HCT116 (cell line): ENCODE data around the gene NDUFS4.

Experiments
- ELF1 ChIP-seq: IDR thresholded peaks from 2 replicates; pipeline ENCODE4 v1.6.1; 2012; ENCODE audit warnings: low read depth, borderline replicate concordance
- EZH2 ChIP-seq: fragments of 200-600 bp; sonication (generic); IDR thresholded peaks from 2 replicates; pipeline ENCODE4 v1.6.1; 2017; ENCODE audit warnings: antibody characterized with exemption, mixed run types
- POLR2A ChIP-seq: IDR thresholded peaks from 2 replicates; pipeline ENCODE4 v1.7.0; 2011; ENCODE audit warnings: borderline replicate concordance; ENCODE audit not compliant: insufficient read depth, insufficient read length; ENCODE audit errors: extremely low read depth
- POLR2AphosphoS5 ChIP-seq: IDR thresholded peaks from 2 replicates; pipeline ENCODE4 v1.6.1; 2011; ENCODE audit warnings: mild to moderate bottlenecking, low read depth, low read length, moderate library complexity
- RAD21 ChIP-seq: IDR thresholded peaks from 2 replicates; pipeline ENCODE4 v1.6.1; 2012; ENCODE audit warnings: low read depth, mild to moderate bottlenecking
- SIN3A ChIP-seq: IDR thresholded peaks from 2 replicates; pipeline ENCODE4 v1.6.1; 2012; ENCODE audit warnings: low read depth
- SP1 ChIP-seq: IDR thresholded peaks from 2 replicates; pipeline ENCODE4 v1.6.1; 2012; ENCODE audit warnings: low read depth
- ZNF274 ChIP-seq: fragments of 200-500 bp; sonication (Bioruptor generic); IDR thresholded peaks from 2 replicates; pipeline ENCODE4 v1.6.1; 2014; ENCODE audit warnings: mild to moderate bottlenecking, low read depth, low read length, inconsistent platforms
- TF ChIP-seq, protein P1 (sequence below): IDR thresholded peaks from 2 replicates; pipeline ENCODE4 v1.6.1; 2012; ENCODE audit warnings: low read depth
- TF ChIP-seq, protein P2 (sequence below), 3 experiments: fragments of 200-600 bp in 1 of 3; sonication (generic) in 1 of 3; IDR thresholded peaks in 2 of 3; conservative IDR thresholded peaks in 1 of 3; 2 replicates each; pipeline ENCODE4 v1.5.1; 2012 to 2017; ENCODE audit warnings: low read depth in 2 of 3, low read length in 2 of 3, antibody characterized with exemption in 1 of 3, borderline replicate concordance in 1 of 3, control low read depth in 1 of 3, mild to moderate bottlenecking in 1 of 3, mixed read lengths in 1 of 3, mixed run types in 1 of 3, moderate library complexity in 1 of 3; ENCODE audit not compliant: insufficient read depth in 1 of 3
- TF ChIP-seq, protein P3 (sequence below): IDR thresholded peaks from 2 replicates; pipeline ENCODE4 v1.6.1; 2012
- TF ChIP-seq, protein P4 (sequence below): IDR thresholded peaks from 2 replicates; pipeline ENCODE4 v1.6.1; 2011; ENCODE audit warnings: mild to moderate bottlenecking, low read length, moderate library complexity; ENCODE audit not compliant: insufficient replicate concordance; ENCODE audit errors: extremely low read depth
- TF ChIP-seq, protein P5 (sequence below): IDR thresholded peaks from 2 replicates; pipeline ENCODE4 v1.6.1; 2012

DNA sequence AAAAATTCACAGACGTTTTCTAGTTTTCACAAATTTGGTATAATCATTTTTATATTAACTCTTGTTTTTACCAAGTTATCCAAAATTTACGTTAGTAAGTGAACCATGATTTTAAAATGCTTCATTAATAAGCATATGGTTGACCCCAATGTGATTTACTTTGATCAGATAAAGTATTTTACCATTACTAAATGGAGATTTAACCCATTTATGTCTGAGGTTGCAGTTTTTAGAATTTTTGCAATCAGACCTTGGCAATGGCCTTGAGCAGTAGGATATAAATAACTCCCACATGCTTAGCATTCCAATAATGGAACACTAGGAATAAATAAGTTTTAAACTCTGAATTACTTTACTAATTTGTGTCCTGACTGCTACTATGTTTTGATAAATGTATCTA lies 84.6 kb downstream of the NDUFS4 start:
- TF ChIP-seq RAD21 (no peak), SP1 (no peak), POLR2AphosphoS5 (no peak), ZNF274 (no peak), POLR2A (no peak), EZH2 (no peak), SIN3A (no peak), ELF1 (no peak)
- TF ChIP-seq, protein P1, sequence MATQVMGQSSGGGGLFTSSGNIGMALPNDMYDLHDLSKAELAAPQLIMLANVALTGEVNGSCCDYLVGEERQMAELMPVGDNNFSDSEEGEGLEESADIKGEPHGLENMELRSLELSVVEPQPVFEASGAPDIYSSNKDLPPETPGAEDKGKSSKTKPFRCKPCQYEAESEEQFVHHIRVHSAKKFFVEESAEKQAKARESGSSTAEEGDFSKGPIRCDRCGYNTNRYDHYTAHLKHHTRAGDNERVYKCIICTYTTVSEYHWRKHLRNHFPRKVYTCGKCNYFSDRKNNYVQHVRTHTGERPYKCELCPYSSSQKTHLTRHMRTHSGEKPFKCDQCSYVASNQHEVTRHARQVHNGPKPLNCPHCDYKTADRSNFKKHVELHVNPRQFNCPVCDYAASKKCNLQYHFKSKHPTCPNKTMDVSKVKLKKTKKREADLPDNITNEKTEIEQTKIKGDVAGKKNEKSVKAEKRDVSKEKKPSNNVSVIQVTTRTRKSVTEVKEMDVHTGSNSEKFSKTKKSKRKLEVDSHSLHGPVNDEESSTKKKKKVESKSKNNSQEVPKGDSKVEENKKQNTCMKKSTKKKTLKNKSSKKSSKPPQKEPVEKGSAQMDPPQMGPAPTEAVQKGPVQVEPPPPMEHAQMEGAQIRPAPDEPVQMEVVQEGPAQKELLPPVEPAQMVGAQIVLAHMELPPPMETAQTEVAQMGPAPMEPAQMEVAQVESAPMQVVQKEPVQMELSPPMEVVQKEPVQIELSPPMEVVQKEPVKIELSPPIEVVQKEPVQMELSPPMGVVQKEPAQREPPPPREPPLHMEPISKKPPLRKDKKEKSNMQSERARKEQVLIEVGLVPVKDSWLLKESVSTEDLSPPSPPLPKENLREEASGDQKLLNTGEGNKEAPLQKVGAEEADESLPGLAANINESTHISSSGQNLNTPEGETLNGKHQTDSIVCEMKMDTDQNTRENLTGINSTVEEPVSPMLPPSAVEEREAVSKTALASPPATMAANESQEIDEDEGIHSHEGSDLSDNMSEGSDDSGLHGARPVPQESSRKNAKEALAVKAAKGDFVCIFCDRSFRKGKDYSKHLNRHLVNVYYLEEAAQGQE, result no peak
- TF ChIP-seq, protein P2, sequence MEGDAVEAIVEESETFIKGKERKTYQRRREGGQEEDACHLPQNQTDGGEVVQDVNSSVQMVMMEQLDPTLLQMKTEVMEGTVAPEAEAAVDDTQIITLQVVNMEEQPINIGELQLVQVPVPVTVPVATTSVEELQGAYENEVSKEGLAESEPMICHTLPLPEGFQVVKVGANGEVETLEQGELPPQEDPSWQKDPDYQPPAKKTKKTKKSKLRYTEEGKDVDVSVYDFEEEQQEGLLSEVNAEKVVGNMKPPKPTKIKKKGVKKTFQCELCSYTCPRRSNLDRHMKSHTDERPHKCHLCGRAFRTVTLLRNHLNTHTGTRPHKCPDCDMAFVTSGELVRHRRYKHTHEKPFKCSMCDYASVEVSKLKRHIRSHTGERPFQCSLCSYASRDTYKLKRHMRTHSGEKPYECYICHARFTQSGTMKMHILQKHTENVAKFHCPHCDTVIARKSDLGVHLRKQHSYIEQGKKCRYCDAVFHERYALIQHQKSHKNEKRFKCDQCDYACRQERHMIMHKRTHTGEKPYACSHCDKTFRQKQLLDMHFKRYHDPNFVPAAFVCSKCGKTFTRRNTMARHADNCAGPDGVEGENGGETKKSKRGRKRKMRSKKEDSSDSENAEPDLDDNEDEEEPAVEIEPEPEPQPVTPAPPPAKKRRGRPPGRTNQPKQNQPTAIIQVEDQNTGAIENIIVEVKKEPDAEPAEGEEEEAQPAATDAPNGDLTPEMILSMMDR (IDR thresholded peaks at IDR 0.05 in 2 of 3, conservative IDR thresholded peaks at IDR 0.05 in 1 of 3; ENCODE audit: borderline replicate concordance in 1 of 3, insufficient read depth in 1 of 3, low read depth in 2 of 3, low read length in 2 of 3), result no peak
- TF ChIP-seq, protein P3, sequence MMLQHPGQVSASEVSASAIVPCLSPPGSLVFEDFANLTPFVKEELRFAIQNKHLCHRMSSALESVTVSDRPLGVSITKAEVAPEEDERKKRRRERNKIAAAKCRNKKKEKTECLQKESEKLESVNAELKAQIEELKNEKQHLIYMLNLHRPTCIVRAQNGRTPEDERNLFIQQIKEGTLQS, result no peak
- TF ChIP-seq, protein P4, sequence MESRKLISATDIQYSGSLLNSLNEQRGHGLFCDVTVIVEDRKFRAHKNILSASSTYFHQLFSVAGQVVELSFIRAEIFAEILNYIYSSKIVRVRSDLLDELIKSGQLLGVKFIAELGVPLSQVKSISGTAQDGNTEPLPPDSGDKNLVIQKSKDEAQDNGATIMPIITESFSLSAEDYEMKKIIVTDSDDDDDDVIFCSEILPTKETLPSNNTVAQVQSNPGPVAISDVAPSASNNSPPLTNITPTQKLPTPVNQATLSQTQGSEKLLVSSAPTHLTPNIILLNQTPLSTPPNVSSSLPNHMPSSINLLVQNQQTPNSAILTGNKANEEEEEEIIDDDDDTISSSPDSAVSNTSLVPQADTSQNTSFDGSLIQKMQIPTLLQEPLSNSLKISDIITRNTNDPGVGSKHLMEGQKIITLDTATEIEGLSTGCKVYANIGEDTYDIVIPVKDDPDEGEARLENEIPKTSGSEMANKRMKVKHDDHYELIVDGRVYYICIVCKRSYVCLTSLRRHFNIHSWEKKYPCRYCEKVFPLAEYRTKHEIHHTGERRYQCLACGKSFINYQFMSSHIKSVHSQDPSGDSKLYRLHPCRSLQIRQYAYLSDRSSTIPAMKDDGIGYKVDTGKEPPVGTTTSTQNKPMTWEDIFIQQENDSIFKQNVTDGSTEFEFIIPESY, result no peak
- TF ChIP-seq, protein P5, sequence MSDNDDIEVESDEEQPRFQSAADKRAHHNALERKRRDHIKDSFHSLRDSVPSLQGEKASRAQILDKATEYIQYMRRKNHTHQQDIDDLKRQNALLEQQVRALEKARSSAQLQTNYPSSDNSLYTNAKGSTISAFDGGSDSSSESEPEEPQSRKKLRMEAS, result no peak
